Aorta (tissue), 5 donors: ENCODE measurements around the gene SYNE1. TPM values are rescaled to one million over a fixed set of nuclear protein-coding genes. Genes with fewer than 3 reads are reported as not detected.
A peak's percentile ranks its signal among the peaks of the same experiment; 100 is the strongest.
"Not testable (repeated sequence)": the region's sequence is repeated elsewhere in the genome, so short reads cannot be mapped to it uniquely, and the experiment has no call there.

Source experiments
- ATAC-seq: fragments of 200-7000 bp; cut with Tn5 transposase; one replicate; pipeline ENCODE4 v1.9.1; 2022; ENCODE audit warnings: moderate library complexity; ENCODE audit not compliant: low FRiP score
- DNase-seq, 2 donors: peaks; one replicate each; pipeline ENCODE4 v3.0.0-alpha.2; 2020
- H3K27ac ChIP-seq, 2 donors: one replicate each; pipeline ENCODE4 v1.5.1; 2013; ENCODE audit warnings: low read length in 2 of 2, mild to moderate bottlenecking in 2 of 2, moderate library complexity in 2 of 2, control low read depth in 1 of 2, inconsistent platforms in 1 of 2, low read depth in 1 of 2
- H3K27me3 ChIP-seq, 2 donors: one replicate each; pipeline ENCODE4 v1.6.1; 2013; ENCODE audit warnings: control low read depth in 1 of 2, low read length in 1 of 2, mild to moderate bottlenecking in 1 of 2, moderate library complexity in 1 of 2; ENCODE audit not compliant: insufficient read depth in 2 of 2, control insufficient read depth in 1 of 2
- H3K36me3 ChIP-seq, 2 donors: one replicate each; pipeline ENCODE4 v1.6.1; 2013; ENCODE audit warnings: control low read depth in 1 of 2, low read length in 1 of 2, mild to moderate bottlenecking in 1 of 2; ENCODE audit not compliant: insufficient read depth in 2 of 2, control insufficient read depth in 1 of 2
- H3K4me1 ChIP-seq, 2 donors: one replicate each; pipeline ENCODE4 v1.6.1; 2013; ENCODE audit warnings: low read length in 2 of 2, control low read depth in 1 of 2, mild to moderate bottlenecking in 1 of 2, moderate library complexity in 1 of 2; ENCODE audit not compliant: insufficient read depth in 2 of 2, control insufficient read depth in 1 of 2
- H3K4me3 ChIP-seq, 2 donors: one replicate each; pipeline ENCODE4 v1.5.1; 2013; ENCODE audit warnings: low read length in 2 of 2, control low read depth in 1 of 2, mild to moderate bottlenecking in 1 of 2
- H3K9me3 ChIP-seq: one replicate; pipeline ENCODE4 v1.6.1; 2013; ENCODE audit warnings: mild to moderate bottlenecking, low read length; ENCODE audit not compliant: control insufficient read depth
- WGBS, 2 donors: extraction: QIAGEN DNeasy Blood & Tissue Kit; methylation state at CpG; one replicate each; pipeline ENCODE4 v1.1.7; 2013; 5-methylcytosine and 5-hydroxymethylcytosine counted together
- intact Hi-C, 2 donors: fragments of 100-400 bp; cut with DNase I; formaldehyde crosslinking; loops; one replicate each; pipeline versions ENCODE4 v1.14.2 to v1.15.0; 2022
- polyA plus RNA-seq, 2 donors: library from polyadenylated mRNA; stranded (reverse); fragments of 200-250 nt; gene quantifications; one replicate each; pipeline ENCODE4 v1.2.3, GENCODE V29; 2013
- total RNA-seq, 2 donors: library from RNA; stranded (reverse); fragmentation: NEBNext Ultra II Directional; extraction: Animal tissue kit (Norgen Biotek cat#: 25700); gene quantifications; one replicate each; pipeline ENCODE4 v1.2.1, GENCODE V29; 2021
- donor health status: healthy with polysubstance abuse.
- donor health status: Bipolar disorder and iron deficiency.
- donor health status: DM: no; HTN: no; CAD: no.
- donor health status: DM: no; HTN: no; CAD: no.
- donor health status: DM: yes; HTN: yes; CAD: no.

Gene SYNE1
- total and polyA plus RNA-seq, 4 donors: 54.3 to 356 (median 221) TPM

DNA sequence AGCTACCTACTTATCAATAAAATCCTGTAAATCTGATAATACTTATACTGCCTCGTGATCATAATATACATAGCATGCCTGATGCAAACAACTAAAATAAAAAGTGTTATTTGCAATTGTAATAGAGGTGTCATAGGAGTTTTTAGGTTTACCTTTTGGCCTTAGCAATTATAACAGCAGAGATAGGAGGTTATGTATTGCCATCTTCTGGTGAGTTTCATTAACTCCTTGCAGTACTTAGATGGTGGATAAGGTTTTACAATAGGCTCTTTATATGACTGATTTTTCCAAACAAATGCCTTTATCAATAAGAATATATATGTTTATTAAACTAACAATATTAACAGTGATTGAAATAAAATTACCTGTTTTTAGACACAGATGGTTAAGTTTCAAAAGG lies 32.7 kb upstream of the SYNE1 start:
- no peaks in the 10 kb centered on the region for H3K36me3 ChIP-seq
- DNase-seq (no peak), ATAC-seq (no peak)
- no peaks in the 10 kb centered on the region for H3K27me3 ChIP-seq
- intact Hi-C loops: loop anchor here in 1 of 2 donors (10.0 kb wide), 1 partner anchor 115 kb away; no protein-coding TSS in a partner anchor
- WGBS, 2 donors: 32 to 45% methylated on average over 1 of the region's 1 CpG
- H3K4me1 ChIP-seq: no peaks in the 10 kb centered on the region
- H3K9me3 ChIP-seq: peaks cover 2% of the 10 kb centered on the region
- H3K4me3 ChIP-seq: no peak overlapping the region
- no peak overlapping the region for H3K27ac ChIP-seq

DNA sequence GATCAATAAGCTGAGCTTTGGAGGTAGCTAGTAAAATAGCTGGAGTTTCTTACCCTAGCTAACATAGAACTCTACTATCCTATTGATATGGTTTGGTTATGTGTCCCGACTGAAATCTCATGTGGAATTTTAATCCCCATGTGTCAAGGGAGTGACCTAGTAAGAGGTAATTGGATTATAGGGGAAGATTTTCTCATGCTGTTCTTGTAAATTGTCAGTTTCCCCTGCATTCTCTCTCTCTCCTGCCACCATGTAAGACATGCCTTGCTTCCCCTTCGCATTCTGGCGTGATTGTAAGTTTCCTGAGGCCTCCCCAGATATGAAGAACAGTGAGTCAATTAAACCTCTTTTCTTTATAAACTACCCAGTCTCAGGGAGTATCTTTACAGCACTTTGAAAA lies 24.6 kb upstream of the SYNE1 start:
- H3K27ac ChIP-seq: no peak overlapping the region
- no peaks in the 10 kb centered on the region for H3K36me3 ChIP-seq
- ATAC-seq (no peak), DNase-seq (no peak)
- 88 to 89% methylated on average over 3 of the region's 3 CpGs for WGBS, 2 donors
- intact Hi-C loops: loop anchor here in 1 of 2 donors (10.0 kb wide), 1 partner anchor 107 kb away; no protein-coding TSS in a partner anchor
- no peaks in the 10 kb centered on the region for H3K27me3 ChIP-seq
- H3K9me3 ChIP-seq: no peaks in the 10 kb centered on the region
- no peak overlapping the region for H3K4me3 ChIP-seq
- no peaks in the 10 kb centered on the region for H3K4me1 ChIP-seq

DNA sequence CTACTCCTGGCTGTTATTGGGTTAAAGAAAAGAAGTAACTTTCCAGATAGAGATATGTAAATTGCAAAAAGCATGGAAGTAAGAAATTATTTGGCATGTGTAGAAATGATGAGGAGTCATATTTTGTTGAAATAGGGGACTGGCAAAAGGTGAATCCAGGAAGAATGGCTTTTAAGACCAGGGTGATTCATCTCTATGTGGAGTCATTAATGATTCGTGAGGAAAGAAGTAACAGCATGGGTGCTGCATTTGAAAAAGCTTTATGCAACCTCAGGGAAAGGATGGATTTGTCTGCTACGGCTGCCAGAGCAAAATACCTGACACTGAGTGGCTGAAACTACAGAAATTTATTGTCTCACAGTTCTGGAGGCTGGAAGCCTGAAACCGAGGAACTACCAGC lies 14.8 kb upstream of the SYNE1 start:
- Histone ChIP-seq H3K4me1 (no peaks in the 10 kb centered on the region), H3K4me3 (no peak overlapping the region), H3K27ac (no peak overlapping the region), H3K27me3 (no peaks in the 10 kb centered on the region), H3K9me3 (no peaks in the 10 kb centered on the region), H3K36me3 (no peaks in the 10 kb centered on the region)
- 62 to 66% methylated on average over 3 of the region's 3 CpGs for WGBS, 2 donors
- intact Hi-C loops: no loop called here
- DNase-seq: no peak
- no peak for ATAC-seq

DNA sequence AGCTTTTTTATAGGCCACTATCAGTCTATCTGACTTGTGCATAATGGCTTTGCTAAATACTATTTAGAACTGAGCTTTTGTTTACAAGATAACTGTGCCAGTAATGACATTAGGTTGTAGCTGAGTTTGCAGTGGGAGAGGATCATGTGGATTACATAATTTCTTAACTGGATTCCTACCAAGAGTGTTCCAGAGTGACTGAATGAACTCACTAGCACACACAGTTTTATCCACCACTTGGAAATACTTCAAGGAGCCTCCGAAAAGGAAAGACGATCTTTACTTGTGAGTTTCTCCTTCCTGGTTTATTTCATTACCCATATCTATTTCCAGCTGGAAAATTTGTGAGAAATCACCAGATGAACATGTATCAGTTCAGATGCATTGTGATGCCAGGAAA lies 10.9 kb upstream of the SYNE1 start:
- Histone ChIP-seq H3K27me3 (no peaks in the 10 kb centered on the region), H3K4me3 (no peak overlapping the region), H3K36me3 (no peaks in the 10 kb centered on the region), H3K9me3 (no peaks in the 10 kb centered on the region), H3K27ac (no peak overlapping the region), H3K4me1 (no peaks in the 10 kb centered on the region)
- WGBS, 2 donors: 49 to 51% methylated on average over 2 of the region's 2 CpGs
- DNase-seq: no peak
- intact Hi-C loops: no loop called here
- no peak for ATAC-seq

DNA sequence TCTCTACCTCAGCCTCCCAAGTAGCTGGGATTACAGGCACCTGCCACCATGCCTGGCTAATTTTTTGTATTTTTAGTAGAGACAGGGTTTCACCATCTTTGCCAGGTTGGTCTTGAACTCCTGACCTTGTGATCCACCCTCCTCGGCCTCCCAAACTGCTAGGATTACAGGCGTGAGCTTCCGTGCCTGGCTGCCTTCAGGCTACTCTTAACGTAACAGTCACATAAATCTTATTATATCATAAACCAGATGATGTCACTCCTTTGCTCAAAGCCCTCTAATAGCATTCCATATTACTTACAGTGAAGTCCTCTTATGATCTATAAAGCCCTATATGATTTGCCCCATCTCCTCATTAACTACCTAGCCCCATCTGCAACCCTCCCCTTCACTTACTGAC lies 9.6 kb upstream of the SYNE1 start:
- intact Hi-C loops, H3K4me1 ChIP-seq, H3K4me3 ChIP-seq, H3K9me3 ChIP-seq, H3K27me3 ChIP-seq, H3K27ac ChIP-seq, ATAC-seq, DNase-seq, H3K36me3 ChIP-seq: not testable (repeated sequence)
- 65 to 66% methylated on average over 4 of the region's 4 CpGs for WGBS, 2 donors

DNA sequence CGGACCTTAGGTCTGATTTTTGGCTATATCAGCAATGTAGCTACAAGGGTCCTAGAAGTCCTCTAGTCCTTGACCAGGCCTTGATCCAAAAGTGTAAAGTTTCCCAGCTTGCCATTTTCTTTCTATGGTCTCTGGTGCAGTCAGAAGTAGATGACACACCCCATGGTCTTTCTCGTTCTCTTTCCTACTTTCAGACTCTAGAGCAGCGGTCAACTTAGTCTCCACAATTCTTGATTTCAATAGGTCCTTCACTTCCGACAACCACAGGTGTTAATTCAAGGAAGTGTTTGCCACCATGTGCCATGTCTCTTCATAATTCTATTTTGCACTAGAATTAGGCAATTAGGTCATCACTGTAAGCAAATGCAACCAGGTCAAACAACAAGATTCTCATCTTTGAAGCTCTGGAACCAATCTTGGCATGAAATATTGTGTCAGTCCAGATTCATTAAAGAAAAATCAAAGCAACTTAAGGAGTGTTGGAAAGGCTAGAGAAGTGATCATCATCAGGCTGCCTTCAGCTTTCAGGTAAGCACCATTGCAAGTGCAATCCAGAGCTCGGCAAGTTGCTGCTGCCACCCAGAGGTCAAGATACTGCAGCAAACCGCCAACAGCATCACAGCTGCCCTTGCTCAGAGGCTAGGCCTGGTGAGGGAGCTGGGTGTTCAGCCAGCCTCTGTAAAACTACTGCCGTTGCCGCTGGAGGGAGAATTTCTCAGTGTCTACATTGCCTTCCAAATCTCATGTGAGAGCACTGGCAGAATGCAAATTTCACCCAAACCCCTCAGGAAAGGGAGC lies 5.6 kb upstream of the SYNE1 start:
- H3K4me3 ChIP-seq: no peak overlapping the region
- no peaks in the 10 kb centered on the region for H3K36me3 ChIP-seq
- H3K4me1 ChIP-seq: no peaks in the 10 kb centered on the region
- no peak overlapping the region for H3K27ac ChIP-seq
- peak in 1 of 2 donors; percentile 61 for DNase-seq
- intact Hi-C loops: no loop called here
- peak; percentile 87 for ATAC-seq
- H3K27me3 ChIP-seq: no peaks in the 10 kb centered on the region
- H3K9me3 ChIP-seq: no peaks in the 10 kb centered on the region
- WGBS, 2 donors: 50 to 52% methylated on average over 8 of the region's 8 CpGs

DNA sequence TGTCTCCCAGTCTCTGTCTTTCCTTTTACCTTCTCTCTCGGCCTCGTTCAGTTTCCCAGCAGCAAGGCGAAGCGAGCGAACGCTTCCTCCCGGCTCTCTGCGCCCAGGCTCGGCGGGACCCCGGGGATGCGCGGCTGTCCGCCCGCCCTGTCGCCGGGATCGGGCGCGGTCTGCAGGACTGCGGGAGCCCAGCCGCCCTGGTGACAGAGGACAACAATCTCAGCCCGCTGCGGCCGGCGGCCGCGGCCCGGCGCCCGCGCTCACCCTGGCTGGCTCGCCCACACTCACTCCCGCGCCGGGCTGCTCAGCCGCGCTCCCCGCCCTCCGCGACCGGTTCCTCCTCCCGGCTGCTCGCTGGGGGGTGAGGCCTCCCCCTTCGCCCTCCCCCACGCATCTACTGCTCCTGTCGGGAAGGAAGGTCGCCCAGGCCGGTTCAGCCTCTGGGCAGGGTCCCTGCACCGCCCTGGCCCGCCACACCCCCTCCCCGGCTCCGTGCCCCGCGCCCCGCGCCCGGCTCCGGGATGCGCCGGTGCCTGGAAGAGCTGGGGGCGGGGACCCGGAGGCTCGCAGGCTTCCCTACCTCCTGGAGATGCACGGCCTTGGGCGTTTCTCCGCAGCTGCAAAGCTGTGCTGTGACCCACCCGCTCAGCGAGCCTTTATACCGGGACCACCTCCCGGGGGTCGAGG lies 410 bp downstream of the SYNE1 start:
- H3K36me3 ChIP-seq: no peaks in the 10 kb centered on the region
- DNase-seq: peak; percentile 47 to 82
- H3K27ac ChIP-seq: no peak overlapping the region
- 0 to 1% methylated on average over 71 to 72 of the region's 72 CpGs for WGBS, 2 donors
- H3K27me3 ChIP-seq: no peaks in the 10 kb centered on the region
- intact Hi-C loops: loop anchor here in 1 of 2 donors (5.0 kb wide), 1 partner anchor 84 kb away; no protein-coding TSS in a partner anchor
- peak; percentile 85 for ATAC-seq
- H3K4me3 ChIP-seq: peak overlapping the region; percentile 56 to 61
- H3K9me3 ChIP-seq: no peaks in the 10 kb centered on the region
- no peaks in the 10 kb centered on the region for H3K4me1 ChIP-seq

DNA sequence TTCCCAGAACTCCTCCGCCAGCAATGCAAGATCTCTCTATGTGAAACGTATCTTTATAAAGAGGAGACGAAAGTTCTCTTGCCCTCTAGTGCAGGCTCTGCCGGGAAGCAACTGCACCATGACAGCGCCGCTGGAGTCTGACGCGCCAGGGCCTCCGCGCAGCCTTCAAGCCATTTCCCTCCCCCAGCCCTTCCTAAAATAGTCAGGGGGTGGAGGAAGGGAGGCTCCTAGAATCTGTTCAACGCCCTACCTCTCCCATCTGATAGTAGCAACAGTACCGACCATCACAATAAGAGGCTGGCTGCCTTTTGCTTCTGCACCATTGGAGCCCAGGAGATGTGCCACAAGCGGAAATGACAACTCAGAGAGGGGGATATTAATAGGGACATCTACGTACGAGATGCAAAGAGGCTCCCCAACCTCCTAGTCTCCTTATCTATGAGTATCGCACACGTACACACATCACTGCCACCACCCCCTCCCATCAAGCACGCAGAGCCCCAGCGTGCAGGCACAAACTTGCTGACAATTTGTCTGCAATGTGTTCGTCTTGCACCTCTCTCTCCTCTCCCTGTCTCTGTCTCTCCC lies 1.0 kb downstream of the SYNE1 start:
- H3K27ac ChIP-seq: no peak overlapping the region
- H3K27me3 ChIP-seq: no peaks in the 10 kb centered on the region
- peak overlapping the region; percentile 56 to 61 for H3K4me3 ChIP-seq
- WGBS, 2 donors: 1 to 3% methylated on average over 20 of the region's 20 CpGs
- ATAC-seq (peak; percentile 71), DNase-seq (peak in 1 of 2 donors; percentile 77)
- intact Hi-C loops: loop anchor here in 1 of 2 donors (5.0 kb wide), 1 partner anchor 84 kb away; no protein-coding TSS in a partner anchor
- no peaks in the 10 kb centered on the region for H3K4me1 ChIP-seq
- H3K36me3 ChIP-seq: no peaks in the 10 kb centered on the region
- H3K9me3 ChIP-seq: no peaks in the 10 kb centered on the region
